GM18861 (cell line): Measurements from ENCODE around the gene ATP11A.

ENCODE experiments used
- ATAC-seq: cut with Tn5 transposase; IDR thresholded peaks from one replicate; pipeline ENCODE4 v1.9.1; 2021; ENCODE audit not compliant: unreplicated experiment

Gene ATP11A

DNA sequence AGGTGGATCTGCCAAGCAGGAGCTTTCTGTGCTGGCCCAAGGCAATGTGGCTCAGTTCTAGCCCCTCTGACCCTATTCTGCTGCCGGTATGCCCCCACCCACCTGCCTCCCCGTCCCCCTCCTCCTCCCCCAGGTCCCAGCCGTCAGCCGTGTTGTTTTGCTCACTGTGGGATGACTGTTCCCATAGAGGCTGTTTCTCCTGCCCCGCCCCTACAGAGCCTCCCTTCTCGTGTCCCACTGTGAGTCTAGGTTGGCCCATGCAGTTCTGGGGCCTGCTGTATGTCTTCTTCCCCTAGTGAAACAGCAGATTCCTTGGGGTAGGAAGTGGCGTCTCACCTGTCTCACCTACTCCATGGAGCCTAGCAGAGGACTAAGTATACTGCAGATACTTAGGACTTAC lies 48.8 kb downstream of the ATP11A start:
- no peak for ATAC-seq

GRCh38 chr13:112740502-112741131 lies 50.8 kb downstream of the ATP11A start:
- no peak for ATAC-seq

DNA sequence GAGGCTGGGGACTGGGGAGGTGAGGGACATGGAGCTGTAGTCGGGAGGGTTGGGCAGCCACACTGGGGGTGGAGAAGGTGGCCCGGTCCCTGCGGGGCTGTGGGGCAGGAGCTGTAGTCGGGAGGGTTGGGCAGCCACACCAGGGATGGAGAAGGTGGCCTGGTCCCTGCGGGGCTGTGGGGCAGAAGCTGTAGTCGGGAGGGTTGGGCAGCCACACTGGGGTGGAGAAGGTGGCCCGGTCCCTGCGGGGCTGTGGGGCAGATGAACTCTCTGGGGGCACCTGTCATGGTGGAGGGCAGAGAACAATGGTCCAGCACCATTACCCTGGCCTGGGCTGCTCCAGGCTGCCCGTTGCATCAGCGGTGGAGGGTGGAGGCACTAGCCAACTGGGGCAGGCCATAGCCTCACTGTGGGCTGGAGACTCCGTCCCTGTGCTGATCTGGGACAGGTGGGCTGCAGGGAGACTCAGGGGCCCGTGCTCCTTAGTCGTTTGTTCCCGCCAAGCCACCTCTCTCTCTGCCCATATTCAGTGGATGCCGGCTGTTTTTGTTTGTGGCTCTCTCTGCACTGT lies 51.4 kb downstream of the ATP11A start:
- no peak for ATAC-seq

GRCh38 chr13:112741835-112742570 lies 52.2 kb downstream of the ATP11A start:
- ATAC-seq, result no peak

GRCh38 chr13:112742583-112742982 lies 52.7 kb downstream of the ATP11A start:
- ATAC-seq, result no peak

DNA sequence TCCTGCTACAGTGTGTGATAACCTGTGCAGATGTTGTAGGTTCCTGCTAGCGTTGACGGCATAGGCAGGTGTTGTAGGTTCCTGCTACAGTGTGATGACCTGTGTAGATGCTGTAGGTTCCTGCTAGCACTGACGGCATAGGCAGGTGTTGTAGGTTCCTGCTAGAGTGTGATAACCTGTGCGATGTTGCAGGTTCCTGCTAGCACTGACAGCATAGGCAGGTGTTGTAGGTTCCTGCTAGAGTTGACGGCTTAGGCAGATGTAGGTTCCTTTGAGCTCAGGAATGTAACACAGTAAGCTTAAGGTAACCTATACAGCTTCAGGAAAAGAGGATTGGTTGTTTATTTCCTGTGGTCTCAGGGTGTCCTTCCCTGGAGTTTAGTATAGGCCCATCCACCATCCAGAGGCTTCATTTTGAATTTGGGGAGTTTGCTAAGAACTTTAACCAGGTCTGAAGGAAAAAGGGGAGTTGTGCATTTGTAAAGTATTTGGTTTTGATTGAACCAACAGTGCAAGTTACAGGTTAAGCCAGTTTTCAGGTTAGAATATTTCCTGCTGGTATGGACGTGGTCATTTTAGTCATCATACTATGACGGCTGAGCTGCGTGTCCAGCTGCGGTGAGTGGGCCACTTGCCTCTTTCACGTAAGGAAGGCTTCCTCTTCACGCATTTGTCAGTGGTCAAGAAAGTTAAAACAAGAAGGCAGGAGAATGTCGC lies 53.8 kb downstream of the ATP11A start:
- ATAC-seq, result no peak

GRCh38 chr13:112744168-112745021 lies 54.6 kb downstream of the ATP11A start:
- no peak for ATAC-seq

DNA sequence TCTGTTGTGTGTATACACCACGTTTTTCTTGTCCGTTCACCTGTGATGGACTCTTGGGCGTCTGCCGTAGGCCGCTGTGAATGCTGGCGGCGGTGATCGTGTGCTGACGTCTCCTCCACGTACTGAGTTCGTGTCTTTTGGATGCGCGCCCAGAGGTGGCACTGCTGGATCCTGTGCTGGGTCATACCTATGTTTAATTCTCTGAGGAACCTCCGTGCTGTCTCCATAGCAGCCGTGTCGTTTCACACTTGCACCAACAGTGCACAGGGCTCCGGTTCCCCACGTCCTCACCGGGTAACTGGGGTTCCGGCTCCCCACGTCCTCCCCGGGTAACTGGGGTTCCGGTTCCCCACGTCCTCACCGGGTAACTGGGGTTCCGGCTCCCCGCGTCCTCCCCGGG lies 56.2 kb downstream of the ATP11A start:
- no peak for ATAC-seq

GRCh38 chr13:112747256-112747655 lies 57.4 kb downstream of the ATP11A start:
- ATAC-seq, result no peak

DNA sequence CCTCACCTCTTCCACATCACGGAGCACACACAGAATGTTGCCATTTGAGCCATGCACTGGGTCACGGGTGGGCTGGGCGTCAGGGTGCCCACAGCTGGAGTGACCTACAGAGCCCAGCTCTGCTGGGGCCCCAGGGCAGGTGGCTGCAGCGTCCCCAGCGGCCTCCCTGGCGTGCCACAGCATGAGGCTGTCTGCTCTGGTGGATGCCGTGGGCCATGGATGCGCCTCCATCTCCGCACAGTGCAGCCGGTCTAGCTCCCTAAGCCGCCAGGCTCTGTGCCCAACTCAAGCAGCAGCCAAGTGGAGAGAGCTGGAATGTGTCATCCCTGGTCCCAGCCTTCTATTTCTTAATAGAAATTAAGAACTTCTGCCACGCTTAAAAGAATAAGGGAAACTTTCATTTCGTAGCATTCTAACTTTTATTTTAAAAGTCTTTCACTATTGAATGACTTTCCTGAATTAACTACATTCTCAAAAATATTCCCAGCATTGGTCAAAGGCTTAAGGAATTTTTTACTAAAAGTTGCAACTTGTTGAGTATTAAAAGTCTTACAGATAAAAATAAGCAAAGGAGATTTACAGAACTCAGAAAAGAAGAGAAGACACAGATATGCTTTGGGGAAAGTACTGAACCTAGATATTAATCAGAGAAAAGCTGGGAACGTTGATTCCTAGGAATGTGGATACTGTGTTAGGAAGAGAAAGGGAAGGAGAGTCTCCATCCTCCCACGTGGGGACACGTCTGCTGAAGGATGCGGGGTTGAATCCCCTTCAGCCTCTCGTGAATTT lies 59.3 kb downstream of the ATP11A start:
- no peak for ATAC-seq

- ATAC-seq, result no peak
These were observed 60.7 kb downstream of the ATP11A start for GRCh38 chr13:112750570-112750969.

DNA sequence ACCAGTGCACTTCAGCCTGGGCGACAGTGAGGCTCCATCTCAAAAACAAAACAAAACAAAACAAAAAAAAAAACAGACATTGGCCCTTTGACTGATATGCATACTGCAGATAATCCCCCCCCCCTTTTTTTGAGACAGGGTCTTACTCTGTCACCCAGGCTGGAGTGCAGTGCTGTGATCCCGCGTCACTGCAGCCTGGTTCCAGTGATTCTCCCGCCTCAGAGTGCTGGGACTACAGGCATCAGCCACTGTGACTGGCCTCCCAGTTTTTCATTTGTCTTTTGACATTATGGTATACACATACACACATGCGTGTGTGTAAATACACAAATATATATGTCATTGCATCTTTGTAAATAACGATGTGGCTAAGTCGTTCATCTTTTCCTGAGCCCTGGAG lies 61.8 kb downstream of the ATP11A start:
- no peak for ATAC-seq

GRCh38 chr13:112752211-112752610 lies 62.4 kb downstream of the ATP11A start:
- no peak for ATAC-seq

DNA sequence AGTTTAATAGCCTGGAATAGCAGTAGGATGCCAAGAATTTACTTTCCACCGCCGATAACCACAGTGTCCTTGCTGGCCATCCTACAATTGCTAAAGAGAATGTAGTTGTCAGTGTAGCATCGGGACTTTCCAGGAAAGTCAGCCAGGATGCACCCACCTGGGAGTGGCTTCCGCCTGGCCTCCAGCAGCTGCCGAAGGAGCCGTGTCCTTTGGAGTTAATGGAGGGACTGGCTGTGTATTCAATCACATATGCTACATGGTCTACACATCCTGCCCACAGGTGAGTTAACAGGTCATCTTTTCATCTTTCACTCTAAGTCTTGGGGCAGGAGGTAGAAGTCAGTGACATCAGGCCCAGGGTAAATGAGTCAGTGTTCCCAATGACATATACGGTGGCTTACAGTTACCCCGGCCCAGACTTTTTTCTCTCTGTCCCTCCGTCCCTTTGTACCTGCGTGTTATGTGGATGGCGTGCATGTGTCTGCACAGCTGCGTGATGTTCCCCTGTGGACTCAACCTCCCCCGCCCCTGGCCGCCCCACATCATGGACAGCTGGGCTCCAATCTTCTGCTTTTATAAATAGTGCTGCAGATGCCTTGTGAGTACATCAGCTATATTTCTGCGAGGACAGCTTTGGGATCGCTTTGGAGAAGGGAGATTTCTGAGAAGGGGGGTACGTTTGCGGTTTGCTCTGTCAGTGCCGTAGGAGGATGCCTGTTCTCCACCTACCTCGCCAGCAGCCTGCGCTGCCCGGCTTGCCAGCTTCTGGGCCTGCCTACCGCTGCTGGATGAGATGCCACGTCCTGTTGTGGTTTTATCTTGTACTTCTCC lies 63.1 kb downstream of the ATP11A start:
- ATAC-seq, result no peak

DNA sequence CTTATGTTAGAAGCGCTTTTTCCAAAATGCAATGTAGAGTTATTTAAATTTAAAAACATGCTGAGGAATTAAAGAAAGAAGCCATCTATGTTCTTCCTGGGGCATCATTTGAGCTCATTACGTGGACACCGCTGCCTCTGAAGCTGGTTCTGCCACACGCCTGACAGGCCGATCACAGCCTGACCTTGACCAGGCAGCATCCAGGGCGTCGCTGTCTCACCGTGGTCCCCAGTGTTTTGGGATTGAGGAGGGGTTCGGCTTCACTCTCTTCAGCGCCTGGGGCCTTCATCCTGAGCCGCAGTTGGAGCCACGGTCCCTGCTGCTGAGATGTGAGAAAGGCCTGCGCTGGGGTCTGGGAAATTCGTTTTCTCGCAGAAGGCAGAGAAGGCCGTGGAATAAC lies 64.0 kb downstream of the ATP11A start:
- no peak for ATAC-seq

GRCh38 chr13:112754281-112755025 lies 64.6 kb downstream of the ATP11A start:
- no peak for ATAC-seq

- no peak for ATAC-seq
These were observed 65.5 kb downstream of the ATP11A start for GRCh38 chr13:112755331-112755730.

GRCh38 chr13:112756081-112756480 lies 66.2 kb downstream of the ATP11A start:
- ATAC-seq, result no peak
